ENCODE measurements around the gene PCDHB12.
"Not testable (repeated sequence)": the region's sequence is repeated elsewhere in the genome, so short reads cannot be mapped to it uniquely, and the experiment has no call there.

- TF ChIP-seq CTCF (conservative IDR thresholded peaks at IDR 0.05 in 1 of 2, IDR thresholded peaks at IDR 0.05 in 1 of 2; ENCODE audit: extremely low read depth in 1 of 2, insufficient read depth in 1 of 2, low read depth in 1 of 2, low read length in 2 of 2); EZH2 (IDR thresholded peaks at IDR 0.05; ENCODE audit: borderline replicate concordance, low read length): not testable (repeated sequence)
These were observed 14.2 kb upstream of the PCDHB12 start for GRCh38 chr5:141194332-141194731.
